ENCODE data around the gene RCOR1. TPM values are rescaled to one million over a fixed set of nuclear protein-coding genes. Genes with fewer than 3 reads are reported as not detected.

RCOR1 gene
- total RNA-seq, 1 donor: 23.7 TPM

GRCh38 chr14:102588821-102589220 is 3.6 kb upstream of the RCOR1 start:
- no peak for DNase-seq (ENCODE audit: low read depth)
- H3K4me3 ChIP-seq (ENCODE audit: low read depth, low read length): no peak overlapping the region
- TF ChIP-seq CTCF (IDR thresholded peaks at IDR 0.05; ENCODE audit: insufficient read depth, low read depth, low read length): no peak

GRCh38 chr14:102589761-102590290 is 2.6 kb upstream of the RCOR1 start:
- DNase-seq (ENCODE audit: low read depth): no peak
- TF ChIP-seq CTCF (IDR thresholded peaks at IDR 0.05; ENCODE audit: insufficient read depth, low read depth, low read length): no peak
- no peak overlapping the region for H3K4me3 ChIP-seq (ENCODE audit: low read depth, low read length)

GRCh38 chr14:102590667-102591099 is 1.8 kb upstream of the RCOR1 start:
- peak overlapping the region; percentile 80 for H3K4me3 ChIP-seq (ENCODE audit: low read depth, low read length)
- DNase-seq (ENCODE audit: low read depth): peak; percentile 42
- peak; percentile 60 for TF ChIP-seq CTCF (IDR thresholded peaks at IDR 0.05; ENCODE audit: insufficient read depth, low read depth, low read length)

GRCh38 chr14:102591372-102591943 is 991 bp upstream of the RCOR1 start:
- peak; percentile 40 for DNase-seq (ENCODE audit: low read depth)
- peak overlapping the region; percentile 80 for H3K4me3 ChIP-seq (ENCODE audit: low read depth, low read length)
- no peak for TF ChIP-seq CTCF (IDR thresholded peaks at IDR 0.05; ENCODE audit: insufficient read depth, low read depth, low read length)

GRCh38 chr14:102592763-102593060 is 263 bp downstream of the RCOR1 start:
- H3K4me3 ChIP-seq (ENCODE audit: low read depth, low read length): peak overlapping the region; percentile 87
- no peak for DNase-seq (ENCODE audit: low read depth)
- TF ChIP-seq CTCF (IDR thresholded peaks at IDR 0.05; ENCODE audit: insufficient read depth, low read depth, low read length): no peak

- peak; percentile 36 for DNase-seq (ENCODE audit: low read depth)
- H3K4me3 ChIP-seq (ENCODE audit: low read depth, low read length): peak overlapping the region; percentile 87
- peak; percentile 45 for TF ChIP-seq CTCF (IDR thresholded peaks at IDR 0.05; ENCODE audit: insufficient read depth, low read depth, low read length)
Measured at GRCh38 chr14:102593061-102593824, 794 bp downstream of the RCOR1 start.
